Bronchus fibroblast of lung (primary cell): ENCODE measurements around the gene POSTN. TPM values are rescaled to one million over a fixed set of nuclear protein-coding genes. Genes with fewer than 3 reads are reported as not detected.

Experiments
- total RNA-seq: library from RNA; depleted of rRNA; stranded (reverse); fragments of >200 nt; gene quantifications from 2 replicates; pipeline ENCODE4 v1.2.3, GENCODE V29; 2015

The POSTN gene
- 5.8 and 7.1 TPM in 2 replicates for total RNA-seq

GRCh38 chr13:37598597-37598996 lies at the start of gene POSTN:
TSS of gene POSTN (minus strand) at chr13:37598768. CDS start at chr13:37598726, 42 bp downstream.

